Measurements from ENCODE around the gene PDPK1. TPM values are rescaled to one million over a fixed set of nuclear protein-coding genes. Genes with fewer than 3 reads are reported as not detected.

PDPK1 gene
- total and polyA plus RNA-seq, 2 experiments from 2014 or later, result 27.1 to 29.8 TPM

DNA sequence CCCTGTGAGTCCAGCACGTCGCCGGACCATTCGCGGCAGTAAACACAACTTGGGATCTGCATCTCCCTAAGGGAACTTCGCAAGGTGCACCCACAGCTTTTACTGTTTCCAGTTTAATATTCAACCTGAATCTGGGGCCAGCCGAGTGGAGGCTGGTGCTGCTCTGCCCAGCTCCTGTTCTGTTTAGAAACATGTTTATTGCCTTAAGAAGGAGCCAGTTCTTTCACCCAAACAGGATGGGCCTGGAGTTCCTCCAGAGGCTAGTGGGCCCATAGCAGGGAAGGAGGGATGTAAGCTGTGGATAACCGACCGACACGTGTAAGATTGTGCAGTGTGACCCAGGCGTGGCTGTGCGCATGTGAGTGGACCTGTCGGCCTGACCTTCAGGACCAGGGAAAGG is 45.5 kb upstream of the PDPK1 start:
- H2AFZ ChIP-seq, result no peak overlapping the region
- no peak overlapping the region for H3K27ac ChIP-seq
- H3K4me2 ChIP-seq, result no peak overlapping the region
- H3K79me2 ChIP-seq, result peaks cover 54% of the 10 kb centered on the region
- no peaks in the 10 kb centered on the region for H3K27me3 ChIP-seq
- peaks cover 6% of the 10 kb centered on the region for H4K20me1 ChIP-seq (ENCODE audit: insufficient read depth, poor library complexity, severe bottlenecking)
- no peak for DNase-seq (ENCODE audit: low spot score)
- H3K36me3 ChIP-seq (replicated peaks; ENCODE audit: insufficient read depth, low read depth), result no peaks in the 10 kb centered on the region
- H3K9me3 ChIP-seq (ENCODE audit: low read depth), result no peaks in the 10 kb centered on the region
- TF ChIP-seq EZH2phosphoT487 (IDR thresholded peaks at IDR 0.05; ENCODE audit: low read depth, severe bottlenecking, unreplicated experiment), result no peak
- TF ChIP-seq, protein P1, sequence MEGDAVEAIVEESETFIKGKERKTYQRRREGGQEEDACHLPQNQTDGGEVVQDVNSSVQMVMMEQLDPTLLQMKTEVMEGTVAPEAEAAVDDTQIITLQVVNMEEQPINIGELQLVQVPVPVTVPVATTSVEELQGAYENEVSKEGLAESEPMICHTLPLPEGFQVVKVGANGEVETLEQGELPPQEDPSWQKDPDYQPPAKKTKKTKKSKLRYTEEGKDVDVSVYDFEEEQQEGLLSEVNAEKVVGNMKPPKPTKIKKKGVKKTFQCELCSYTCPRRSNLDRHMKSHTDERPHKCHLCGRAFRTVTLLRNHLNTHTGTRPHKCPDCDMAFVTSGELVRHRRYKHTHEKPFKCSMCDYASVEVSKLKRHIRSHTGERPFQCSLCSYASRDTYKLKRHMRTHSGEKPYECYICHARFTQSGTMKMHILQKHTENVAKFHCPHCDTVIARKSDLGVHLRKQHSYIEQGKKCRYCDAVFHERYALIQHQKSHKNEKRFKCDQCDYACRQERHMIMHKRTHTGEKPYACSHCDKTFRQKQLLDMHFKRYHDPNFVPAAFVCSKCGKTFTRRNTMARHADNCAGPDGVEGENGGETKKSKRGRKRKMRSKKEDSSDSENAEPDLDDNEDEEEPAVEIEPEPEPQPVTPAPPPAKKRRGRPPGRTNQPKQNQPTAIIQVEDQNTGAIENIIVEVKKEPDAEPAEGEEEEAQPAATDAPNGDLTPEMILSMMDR (IDR thresholded peaks at IDR 0.05; ENCODE audit: poor library complexity), result no peak
- TF ChIP-seq EZH2 (IDR thresholded peaks at IDR 0.05; ENCODE audit: borderline replicate concordance), result no peak
- H3K4me1 ChIP-seq (ENCODE audit: insufficient read depth), result no peaks in the 10 kb centered on the region
- H3K9me2 ChIP-seq (replicated peaks; ENCODE audit: insufficient read depth), result no peaks in the 10 kb centered on the region
- no peak overlapping the region for H3K4me3 ChIP-seq
- 77% methylated on average over 13 of the region's 13 CpGs for WGBS (ENCODE audit: low lambda C conversion rate, missing lambda C conversion rate)

DNA sequence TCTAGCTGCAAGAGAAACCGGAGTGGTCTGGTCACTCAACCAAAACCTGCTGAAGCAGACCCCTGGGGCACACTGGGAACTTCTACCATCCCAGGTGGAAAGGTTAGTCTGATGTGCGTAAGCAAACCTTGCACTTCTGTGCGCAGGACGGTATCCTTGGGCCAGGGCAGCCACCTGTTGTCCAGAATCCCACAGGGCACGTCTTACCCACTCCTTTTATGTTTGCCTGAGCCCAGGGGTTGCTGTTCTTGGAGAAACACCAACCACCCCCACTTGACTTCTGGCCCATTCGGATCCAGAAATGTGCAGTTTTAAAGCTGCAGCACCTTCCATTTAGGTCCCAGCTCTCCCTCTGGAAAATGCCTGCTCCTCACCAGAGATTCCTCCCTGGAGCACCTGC is 44.2 kb upstream of the PDPK1 start:
- no peaks in the 10 kb centered on the region for H3K9me3 ChIP-seq (ENCODE audit: low read depth)
- 96% methylated on average over 6 of the region's 6 CpGs for WGBS (ENCODE audit: low lambda C conversion rate, missing lambda C conversion rate)
- peaks cover 6% of the 10 kb centered on the region for H4K20me1 ChIP-seq (ENCODE audit: insufficient read depth, poor library complexity, severe bottlenecking)
- H3K27ac ChIP-seq, result no peak overlapping the region
- H2AFZ ChIP-seq, result no peak overlapping the region
- H3K4me1 ChIP-seq (ENCODE audit: insufficient read depth), result no peaks in the 10 kb centered on the region
- no peak for DNase-seq (ENCODE audit: low spot score)
- no peaks in the 10 kb centered on the region for H3K9me2 ChIP-seq (replicated peaks; ENCODE audit: insufficient read depth)
- peaks cover 41% of the 10 kb centered on the region for H3K79me2 ChIP-seq
- no peak for TF ChIP-seq EZH2 (IDR thresholded peaks at IDR 0.05; ENCODE audit: borderline replicate concordance)
- TF ChIP-seq, protein P1 (IDR thresholded peaks at IDR 0.05; ENCODE audit: poor library complexity), result no peak
- no peak for TF ChIP-seq EZH2phosphoT487 (IDR thresholded peaks at IDR 0.05; ENCODE audit: low read depth, severe bottlenecking, unreplicated experiment)
- no peak overlapping the region for H3K4me2 ChIP-seq
- no peaks in the 10 kb centered on the region for H3K27me3 ChIP-seq
- no peaks in the 10 kb centered on the region for H3K36me3 ChIP-seq (replicated peaks; ENCODE audit: insufficient read depth, low read depth)
- no peak overlapping the region for H3K4me3 ChIP-seq

DNA sequence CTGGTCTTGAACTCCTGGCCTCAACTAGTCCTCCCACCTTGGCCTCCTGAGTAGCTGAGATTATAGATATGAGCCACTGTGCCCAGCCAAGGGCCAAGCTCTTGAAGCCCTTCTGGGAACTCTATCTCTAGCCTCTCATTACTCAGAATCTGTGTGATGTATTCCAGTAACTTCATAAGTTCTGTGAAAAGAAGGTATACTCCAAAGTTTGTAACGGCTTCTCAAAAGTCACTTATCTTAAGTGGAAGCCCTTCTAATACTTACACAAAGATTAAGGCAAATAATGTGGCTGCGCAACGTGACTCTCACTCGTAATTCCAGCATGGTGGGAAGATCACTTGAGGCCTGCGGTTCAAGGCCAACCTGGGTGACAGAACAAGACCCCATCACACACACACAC is 43.2 kb upstream of the PDPK1 start:
- Histone ChIP-seq H3K27me3 (no peaks in the 10 kb centered on the region), H3K4me2 (no peak overlapping the region), H3K9me3 (ENCODE audit: low read depth) (no peaks in the 10 kb centered on the region), H3K27ac (no peak overlapping the region), H4K20me1 (ENCODE audit: insufficient read depth, poor library complexity, severe bottlenecking) (peaks cover 3% of the 10 kb centered on the region), H3K4me1 (ENCODE audit: insufficient read depth) (no peaks in the 10 kb centered on the region), H3K36me3 (replicated peaks; ENCODE audit: insufficient read depth, low read depth) (no peaks in the 10 kb centered on the region), H3K9me2 (replicated peaks; ENCODE audit: insufficient read depth) (no peaks in the 10 kb centered on the region), H3K4me3 (no peak overlapping the region), H2AFZ (no peak overlapping the region), H3K79me2 (peaks cover 33% of the 10 kb centered on the region)
- WGBS (ENCODE audit: low lambda C conversion rate, missing lambda C conversion rate), result 92% methylated on average over 5 of the region's 5 CpGs
- TF ChIP-seq EZH2phosphoT487 (IDR thresholded peaks at IDR 0.05; ENCODE audit: low read depth, severe bottlenecking, unreplicated experiment) (no peak), EZH2 (IDR thresholded peaks at IDR 0.05; ENCODE audit: borderline replicate concordance) (no peak)
- TF ChIP-seq, protein P1 (IDR thresholded peaks at IDR 0.05; ENCODE audit: poor library complexity), result no peak
- DNase-seq (ENCODE audit: low spot score), result no peak

DNA sequence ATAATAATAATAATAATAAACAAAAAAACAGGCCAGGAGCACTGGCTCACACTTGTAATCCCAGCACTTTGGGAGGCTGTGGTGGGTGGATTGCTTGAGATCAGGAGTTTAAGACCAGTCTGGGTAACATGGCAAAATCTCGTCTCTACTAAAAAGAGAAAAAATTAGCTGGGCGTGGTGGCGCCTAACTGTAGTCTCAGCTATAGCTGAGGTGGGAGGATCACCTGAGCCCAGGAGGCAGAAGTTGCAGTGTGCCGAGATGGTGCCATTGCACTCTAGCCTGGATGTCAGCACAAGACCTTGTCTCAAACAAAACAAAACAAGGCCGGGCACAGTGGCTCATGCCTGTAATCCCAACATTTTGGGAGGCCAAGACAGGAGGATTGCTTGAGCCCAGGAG is 42.8 kb upstream of the PDPK1 start:
- no peaks in the 10 kb centered on the region for H4K20me1 ChIP-seq (ENCODE audit: insufficient read depth, poor library complexity, severe bottlenecking)
- no peak overlapping the region for H3K4me3 ChIP-seq
- no peak overlapping the region for H3K27ac ChIP-seq
- no peaks in the 10 kb centered on the region for H3K36me3 ChIP-seq (replicated peaks; ENCODE audit: insufficient read depth, low read depth)
- no peak for DNase-seq (ENCODE audit: low spot score)
- H2AFZ ChIP-seq, result no peak overlapping the region
- no peaks in the 10 kb centered on the region for H3K9me3 ChIP-seq (ENCODE audit: low read depth)
- no peaks in the 10 kb centered on the region for H3K27me3 ChIP-seq
- TF ChIP-seq, protein P1 (IDR thresholded peaks at IDR 0.05; ENCODE audit: poor library complexity), result no peak
- no peak for TF ChIP-seq EZH2 (IDR thresholded peaks at IDR 0.05; ENCODE audit: borderline replicate concordance)
- TF ChIP-seq EZH2phosphoT487 (IDR thresholded peaks at IDR 0.05; ENCODE audit: low read depth, severe bottlenecking, unreplicated experiment), result no peak
- 97% methylated on average over 5 of the region's 5 CpGs for WGBS (ENCODE audit: low lambda C conversion rate, missing lambda C conversion rate)
- no peaks in the 10 kb centered on the region for H3K9me2 ChIP-seq (replicated peaks; ENCODE audit: insufficient read depth)
- no peak overlapping the region for H3K4me2 ChIP-seq
- H3K4me1 ChIP-seq (ENCODE audit: insufficient read depth), result no peaks in the 10 kb centered on the region
- H3K79me2 ChIP-seq, result peaks cover 29% of the 10 kb centered on the region
